Measurements from ENCODE around the gene KCNJ3. TPM values are rescaled to one million over a fixed set of nuclear protein-coding genes. Genes with fewer than 3 reads are reported as not detected.
A peak's percentile ranks its signal among the peaks of the same experiment; 100 is the strongest.

The KCNJ3 gene
- total RNA-seq, 1 donor from 2014 or later, result 4.2 TPM

- Histone ChIP-seq H3K27ac (replicated peaks) (no peak overlapping the region), H3K4me1 (peaks cover 9% of the 10 kb centered on the region), H3K27me3 (ENCODE audit: low read depth) (peaks cover 24% of the 10 kb centered on the region), H3K36me3 (no peaks in the 10 kb centered on the region), H3K4me3 (no peak overlapping the region), H3K9me3 (replicated peaks) (no peaks in the 10 kb centered on the region)
- DNase-seq, result no peak
- intact Hi-C loops (cut with micrococcal nuclease), result no loop called here
- TF ChIP-seq CTCF (IDR thresholded peaks at IDR 0.05; ENCODE audit: borderline replicate concordance), result no peak
These were observed 5.6 kb upstream of the KCNJ3 start for GRCh38 chr2:154692927-154693326.

- no peaks in the 10 kb centered on the region for H3K9me3 ChIP-seq (replicated peaks)
- H3K4me3 ChIP-seq, result no peak overlapping the region
- DNase-seq, result no peak
- peaks cover 18% of the 10 kb centered on the region for H3K4me1 ChIP-seq
- intact Hi-C loops (cut with micrococcal nuclease), result no loop called here
- H3K27me3 ChIP-seq (ENCODE audit: low read depth), result peaks cover 33% of the 10 kb centered on the region
- TF ChIP-seq CTCF (IDR thresholded peaks at IDR 0.05; ENCODE audit: borderline replicate concordance), result no peak
- H3K27ac ChIP-seq (replicated peaks), result no peak overlapping the region
- no peaks in the 10 kb centered on the region for H3K36me3 ChIP-seq
These were observed 4.7 kb upstream of the KCNJ3 start for GRCh38 chr2:154693741-154694340.

- Histone ChIP-seq H3K27ac (replicated peaks) (no peak overlapping the region), H3K4me1 (peaks cover 23% of the 10 kb centered on the region)
- intact Hi-C loops (cut with micrococcal nuclease), result no loop called here
These were observed 3.6 kb upstream of the KCNJ3 start for GRCh38 chr2:154694881-154695280.

GRCh38 chr2:154696369-154696768, 2.1 kb upstream of the KCNJ3 start:
- Histone ChIP-seq H3K27ac (replicated peaks) (no peak overlapping the region), H3K27me3 (ENCODE audit: low read depth) (peaks cover 47% of the 10 kb centered on the region), H3K4me1 (peaks cover 23% of the 10 kb centered on the region), H3K4me3 (no peak overlapping the region), H3K36me3 (no peaks in the 10 kb centered on the region), H3K9me3 (replicated peaks) (no peaks in the 10 kb centered on the region)
- intact Hi-C loops (cut with micrococcal nuclease), result no loop called here
- no peak for DNase-seq
- no peak for TF ChIP-seq CTCF (IDR thresholded peaks at IDR 0.05; ENCODE audit: borderline replicate concordance)

More at GRCh38 chr2:154694881-154695280, 3.6 kb upstream of the KCNJ3 start:
- no peaks in the 10 kb centered on the region for H3K9me3 ChIP-seq (replicated peaks)
- no peaks in the 10 kb centered on the region for H3K36me3 ChIP-seq
- H3K27me3 ChIP-seq (ENCODE audit: low read depth), result peaks cover 43% of the 10 kb centered on the region
- no peak for DNase-seq
- H3K4me3 ChIP-seq, result no peak overlapping the region
- no peak for TF ChIP-seq CTCF (IDR thresholded peaks at IDR 0.05; ENCODE audit: borderline replicate concordance)

GRCh38 chr2:154696810-154697417, 1.6 kb upstream of the KCNJ3 start:
- no peak for TF ChIP-seq CTCF (IDR thresholded peaks at IDR 0.05; ENCODE audit: borderline replicate concordance)
- Histone ChIP-seq H3K4me3 (peak overlapping the region; percentile 63), H3K9me3 (replicated peaks) (no peaks in the 10 kb centered on the region), H3K27me3 (ENCODE audit: low read depth) (peaks cover 47% of the 10 kb centered on the region), H3K36me3 (no peaks in the 10 kb centered on the region), H3K27ac (replicated peaks) (no peak overlapping the region), H3K4me1 (peaks cover 23% of the 10 kb centered on the region)
- intact Hi-C loops (cut with micrococcal nuclease), result no loop called here
- DNase-seq, result no peak
